Retinal pigment epithelial cell (primary cell): ENCODE measurements around the gene ARSB.
"Not testable (repeated sequence)": the region's sequence is repeated elsewhere in the genome, so short reads cannot be mapped to it uniquely, and the experiment has no call there.

Source experiments
- DNase-seq: peaks from one replicate; pipeline ENCODE4 v3.0.0-alpha.2; 2010; ENCODE audit warnings: low read depth
- H3K4me3 ChIP-seq: 2 replicates; pipeline ENCODE4 v1.5.1; 2011; ENCODE audit warnings: mild to moderate bottlenecking, low read length, control low read depth, moderate library complexity
- TF ChIP-seq, protein P1 (sequence below): conservative IDR thresholded peaks from 2 replicates; pipeline ENCODE4 v1.5.1; 2011; ENCODE audit warnings: low read depth, low read length, control low read depth, inconsistent platforms

Gene ARSB

DNA sequence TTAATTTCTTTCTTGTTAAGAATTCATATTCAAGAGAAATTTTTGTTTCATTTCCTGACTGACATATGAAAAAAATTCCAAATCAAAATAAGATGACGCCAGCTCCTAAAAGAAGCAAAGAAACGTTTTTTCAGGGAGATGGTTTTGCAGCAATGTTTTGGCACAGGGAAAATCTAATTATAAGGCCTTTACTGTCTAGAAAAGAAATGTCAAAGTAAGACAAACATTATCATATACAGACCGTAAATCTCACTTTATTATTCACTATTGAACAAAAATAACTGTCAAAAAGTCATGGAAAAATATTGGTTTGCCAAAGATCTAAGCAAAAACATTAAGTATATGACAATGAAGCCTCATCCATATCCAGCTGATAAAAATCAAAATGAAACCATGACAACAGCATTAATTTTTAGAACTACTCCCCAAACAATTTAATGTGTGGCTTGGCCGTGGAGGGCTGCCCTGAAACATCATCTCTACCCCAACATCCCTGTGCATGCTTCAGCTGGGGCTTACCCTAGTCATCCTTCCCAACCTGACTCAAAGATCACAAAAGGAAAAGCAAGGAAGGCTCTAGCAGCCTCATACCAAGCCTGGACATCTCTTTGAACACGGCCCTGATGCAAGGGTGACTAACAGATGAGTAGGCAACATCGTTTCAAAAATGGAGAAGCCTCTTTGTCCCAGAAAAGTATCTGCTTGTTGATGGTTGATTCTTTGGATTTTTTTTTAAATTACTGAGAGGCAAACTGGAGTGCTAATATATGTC lies 95.6 kb downstream of the ARSB start:
- DNase-seq, result no peak
- TF ChIP-seq, protein P1, sequence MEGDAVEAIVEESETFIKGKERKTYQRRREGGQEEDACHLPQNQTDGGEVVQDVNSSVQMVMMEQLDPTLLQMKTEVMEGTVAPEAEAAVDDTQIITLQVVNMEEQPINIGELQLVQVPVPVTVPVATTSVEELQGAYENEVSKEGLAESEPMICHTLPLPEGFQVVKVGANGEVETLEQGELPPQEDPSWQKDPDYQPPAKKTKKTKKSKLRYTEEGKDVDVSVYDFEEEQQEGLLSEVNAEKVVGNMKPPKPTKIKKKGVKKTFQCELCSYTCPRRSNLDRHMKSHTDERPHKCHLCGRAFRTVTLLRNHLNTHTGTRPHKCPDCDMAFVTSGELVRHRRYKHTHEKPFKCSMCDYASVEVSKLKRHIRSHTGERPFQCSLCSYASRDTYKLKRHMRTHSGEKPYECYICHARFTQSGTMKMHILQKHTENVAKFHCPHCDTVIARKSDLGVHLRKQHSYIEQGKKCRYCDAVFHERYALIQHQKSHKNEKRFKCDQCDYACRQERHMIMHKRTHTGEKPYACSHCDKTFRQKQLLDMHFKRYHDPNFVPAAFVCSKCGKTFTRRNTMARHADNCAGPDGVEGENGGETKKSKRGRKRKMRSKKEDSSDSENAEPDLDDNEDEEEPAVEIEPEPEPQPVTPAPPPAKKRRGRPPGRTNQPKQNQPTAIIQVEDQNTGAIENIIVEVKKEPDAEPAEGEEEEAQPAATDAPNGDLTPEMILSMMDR, result no peak
- no peak overlapping the region for H3K4me3 ChIP-seq

GRCh38 chr5:78888580-78889368 lies 96.3 kb downstream of the ARSB start:
- no peak for DNase-seq
- H3K4me3 ChIP-seq, result no peak overlapping the region
- TF ChIP-seq, protein P1, result no peak

- H3K4me3 ChIP-seq, result no peak overlapping the region
- TF ChIP-seq, protein P1, result no peak
- no peak for DNase-seq
Observed at GRCh38 chr5:78887384-78888118, 97.6 kb downstream of the ARSB start.

DNA sequence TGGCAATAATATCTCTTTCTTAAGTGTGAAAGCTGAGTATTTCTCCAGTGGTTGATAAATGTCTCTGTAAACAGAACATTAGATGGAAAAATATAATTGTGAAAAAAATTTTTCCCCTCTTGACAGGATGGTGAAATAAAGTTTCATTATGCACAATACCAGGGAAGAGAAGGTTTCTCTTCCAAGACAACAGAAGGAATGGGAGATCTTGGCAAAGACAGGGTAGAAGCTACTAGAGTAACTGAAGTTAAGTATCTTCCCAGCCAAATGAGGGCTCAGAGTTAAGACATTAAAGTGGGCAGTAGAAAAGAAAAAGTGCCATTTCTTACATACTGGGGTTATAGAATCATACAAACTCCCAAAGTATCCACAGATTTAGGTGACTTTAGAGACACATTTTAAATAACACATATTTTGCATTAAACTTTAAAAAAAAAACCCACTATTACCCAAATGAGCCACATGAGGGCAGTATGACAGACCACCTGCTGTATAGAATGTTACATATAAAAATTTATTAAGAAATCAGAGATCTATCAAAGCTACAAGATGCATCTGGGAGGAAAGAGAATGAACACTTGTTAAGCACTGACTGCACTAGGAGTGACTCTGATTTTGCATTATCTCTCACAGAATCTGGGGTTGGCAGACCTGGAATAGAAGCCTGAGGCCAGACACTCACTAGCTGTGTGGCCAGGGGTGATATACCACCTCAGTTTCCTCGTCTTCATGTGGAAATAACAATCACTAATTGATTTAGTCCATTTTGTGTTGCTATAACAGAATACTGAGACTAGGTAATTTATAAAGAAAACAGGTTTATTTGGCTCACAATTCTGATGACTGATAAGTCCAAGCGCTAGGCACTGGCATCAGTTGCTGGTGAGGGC lies 98.5 kb downstream of the ARSB start:
- TF ChIP-seq, protein P1, result peak; percentile 74
- H3K4me3 ChIP-seq, result no peak overlapping the region
- no peak for DNase-seq

GRCh38 chr5:78881884-78882283 lies 103.2 kb downstream of the ARSB start:
- no peak overlapping the region for H3K4me3 ChIP-seq
- DNase-seq, result no peak
- TF ChIP-seq, protein P1, result no peak

DNA sequence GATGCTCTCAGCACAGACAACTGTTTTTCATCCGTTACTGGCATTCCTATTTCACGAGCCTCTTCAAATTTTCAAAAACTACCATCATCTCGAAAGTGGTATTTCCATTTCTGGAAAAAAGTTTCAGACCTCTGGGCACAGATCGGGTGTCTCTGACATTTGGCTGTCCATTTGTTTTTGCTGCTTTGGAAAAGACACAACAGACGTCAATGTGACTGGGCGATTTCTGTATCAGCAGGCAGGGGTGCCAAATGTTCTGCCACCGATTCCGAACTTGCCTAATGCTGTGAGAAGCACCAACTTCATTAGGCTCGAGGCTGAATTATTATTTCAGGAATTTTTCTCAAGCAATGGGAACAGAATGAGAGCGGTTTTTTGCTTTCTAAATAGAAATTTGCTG lies 105.6 kb downstream of the ARSB start:
- no peak for DNase-seq
- TF ChIP-seq, protein P1, result no peak
- H3K4me3 ChIP-seq, result no peak overlapping the region

GRCh38 chr5:78866076-78866475 lies 119.0 kb downstream of the ARSB start:
- DNase-seq, H3K4me3 ChIP-seq: not testable (repeated sequence)
